Activated CD4-positive, alpha-beta T cell treated with anti-CD3 and anti-CD28 coated beads for 36 hours (primary cell): Measurements from ENCODE around the gene SLC66A1. TPM values are rescaled to one million over a fixed set of nuclear protein-coding genes. Genes with fewer than 3 reads are reported as not detected.

ENCODE experiments used
- ATAC-seq: fragments of 200-7000 bp; cut with Tn5 transposase; one replicate; pipeline ENCODE4 v1.10.0; 2021; ENCODE audit warnings: mild to moderate bottlenecking, moderate library complexity
- CTCF ChIA-PET: fragments of 350-600 bp; sonication (Branson Sonifier 250); formaldehyde crosslinking; loops from one replicate; lab custom pipeline; 2021; ENCODE audit warnings: antibody characterized with exemption; lab: Charles Lee
- POLR2A ChIA-PET: fragments of 350-600 bp; sonication (Branson Sonifier 250); formaldehyde crosslinking; loops from one replicate; lab custom pipeline; 2021; ENCODE audit warnings: antibody characterized with exemption, inconsistent platforms; lab: Charles Lee
- DNase-seq: peaks from one replicate; pipeline ENCODE4 v3.0.0-alpha.2; 2020
- H3K27ac Mint-ChIP-seq: one replicate; pipeline ENCODE4 v1.8.0; 2021; ENCODE audit warnings: mixed read lengths
- H3K27me3 Mint-ChIP-seq: one replicate; pipeline ENCODE4 v1.8.0; 2021; ENCODE audit warnings: mixed read lengths
- H3K36me3 Mint-ChIP-seq: one replicate; pipeline ENCODE4 v1.8.0; 2021; ENCODE audit warnings: low read depth, mixed read lengths
- H3K4me1 Mint-ChIP-seq: one replicate; pipeline ENCODE4 v1.8.0; 2021; ENCODE audit warnings: mixed read lengths
- H3K4me3 Mint-ChIP-seq: one replicate; pipeline ENCODE4 v1.8.0; 2021; ENCODE audit warnings: mild to moderate bottlenecking, moderate library complexity, mixed read lengths
- H3K9me3 Mint-ChIP-seq: one replicate; pipeline ENCODE4 v1.8.0; 2021; ENCODE audit warnings: low read depth, mixed read lengths
- intact Hi-C, 2 experiments: fragments of 100-400 bp; cut with DNase I in 1 of 2; cut with micrococcal nuclease in 1 of 2; formaldehyde crosslinking; loops; one replicate each; pipeline versions ENCODE4 v1.14.2 to v1.15.1; 2022 to 2024; cut with DNase I, micrococcal nuclease
- total RNA-seq, 2 experiments: library from RNA; stranded (reverse); gene quantifications; one replicate each; pipeline ENCODE4 v1.2.3, GENCODE V29; 2021

Gene SLC66A1
- total RNA-seq, 2 experiments from 2014 or later = 5.9 to 6.5 TPM

DNA sequence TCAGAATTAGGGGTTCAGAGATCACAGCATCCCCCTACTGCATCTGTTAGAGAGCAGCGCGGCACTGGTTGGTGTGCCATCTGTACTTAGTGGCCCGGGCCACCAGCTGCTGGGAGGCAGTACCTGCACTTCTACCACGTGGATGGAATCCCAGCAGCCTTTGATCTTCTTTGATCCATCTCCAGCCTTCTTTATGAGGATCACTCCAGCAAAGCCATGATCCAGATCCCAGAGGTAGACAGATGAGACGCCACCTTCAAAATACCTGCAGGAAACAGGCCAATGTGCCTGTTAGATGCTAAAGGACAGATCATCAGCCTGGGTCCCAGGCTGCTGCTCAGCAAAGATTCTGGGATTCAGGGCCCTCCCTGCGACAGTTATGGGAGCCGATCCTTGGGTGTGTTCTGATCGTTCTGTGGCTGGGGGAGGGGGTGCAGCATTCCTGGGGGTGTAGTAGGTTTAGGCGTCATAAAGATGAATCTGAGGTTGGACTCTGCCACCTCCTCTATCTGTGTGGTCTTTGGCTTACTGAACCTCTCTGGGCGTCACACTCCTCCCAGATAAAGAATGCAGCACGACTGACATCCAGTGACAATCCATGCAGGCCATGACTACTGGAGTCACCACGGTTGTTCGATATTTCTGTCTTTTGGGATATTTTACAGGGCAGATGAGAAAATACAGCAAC lies 45.3 kb downstream of the SLC66A1 start:
- ATAC-seq = no peak
- H3K9me3 Mint-ChIP-seq = no peaks in the 10 kb centered on the region
- DNase-seq = no peak
- peaks cover 25% of the 10 kb centered on the region for H3K36me3 Mint-ChIP-seq
- H3K4me1 Mint-ChIP-seq = peaks cover 27% of the 10 kb centered on the region
- intact Hi-C loops = no loop called here
- H3K4me3 Mint-ChIP-seq = no peak overlapping the region
- peak overlapping the region; percentile 42 for H3K27ac Mint-ChIP-seq
- POLR2A ChIA-PET = no interaction called here
- CTCF ChIA-PET = interaction anchor here (0.6 kb wide), 1 partner anchor 17 kb away, joined by 3 read pairs; no protein-coding TSS in a partner anchor
- no peaks in the 10 kb centered on the region for H3K27me3 Mint-ChIP-seq

DNA sequence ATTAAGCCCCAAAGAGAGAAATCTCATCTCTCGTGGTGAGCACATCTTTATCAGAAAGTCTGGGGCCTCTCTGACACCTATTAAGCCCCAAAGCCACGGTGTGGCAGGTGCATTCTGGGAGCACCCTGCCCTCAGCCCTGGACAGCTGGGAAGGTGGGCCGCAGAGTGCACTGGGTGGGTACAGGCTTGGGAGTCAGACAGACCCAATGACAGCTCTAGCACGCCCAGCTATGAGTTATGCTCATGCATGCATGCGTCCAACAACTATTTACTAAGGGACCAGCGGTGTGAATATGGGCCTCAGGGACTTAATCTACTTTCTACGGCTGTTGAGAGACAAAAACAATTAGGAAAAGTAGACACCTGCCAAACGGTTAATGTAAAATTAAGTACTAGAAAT lies 46.6 kb downstream of the SLC66A1 start:
- Mint-ChIP-seq H3K36me3 (peaks cover 25% of the 10 kb centered on the region), H3K27me3 (no peaks in the 10 kb centered on the region), H3K4me3 (no peak overlapping the region), H3K27ac (no peak overlapping the region), H3K9me3 (no peaks in the 10 kb centered on the region), H3K4me1 (peaks cover 30% of the 10 kb centered on the region)
- ChIA-PET POLR2A (no interaction called here), CTCF (interaction anchor here (0.7 kb wide), 1 partner anchor 136 kb away, joined by 3 read pairs; no protein-coding TSS in a partner anchor)
- intact Hi-C loops = no loop called here
- DNase-seq (no peak), ATAC-seq (no peak)

DNA sequence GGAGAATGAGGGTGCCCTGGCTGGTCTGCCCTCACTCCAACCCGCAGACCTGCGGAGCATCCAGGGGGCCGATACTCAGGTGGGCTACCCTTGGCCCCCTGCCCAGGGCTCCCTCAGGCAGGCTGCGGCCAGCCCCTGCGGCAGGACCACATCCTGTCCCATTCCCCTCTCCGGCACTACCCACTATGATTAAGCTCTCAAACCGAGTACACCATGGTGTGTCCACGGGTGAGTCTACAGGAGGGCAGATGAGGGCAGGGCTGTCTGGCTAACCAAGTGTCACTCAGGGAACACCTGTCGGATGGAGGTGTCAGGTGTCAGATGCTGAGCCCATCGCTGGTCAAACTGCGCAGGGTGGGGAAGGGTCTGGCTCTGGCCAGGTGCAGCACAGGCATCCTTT lies 47.2 kb downstream of the SLC66A1 start:
- Mint-ChIP-seq H3K27ac (no peak overlapping the region), H3K27me3 (no peaks in the 10 kb centered on the region), H3K4me3 (no peak overlapping the region), H3K4me1 (peaks cover 30% of the 10 kb centered on the region), H3K36me3 (peaks cover 22% of the 10 kb centered on the region), H3K9me3 (no peaks in the 10 kb centered on the region)
- ChIA-PET POLR2A (no interaction called here), CTCF (no interaction called here)
- intact Hi-C loops = no loop called here
- no peak for ATAC-seq
- DNase-seq = no peak

DNA sequence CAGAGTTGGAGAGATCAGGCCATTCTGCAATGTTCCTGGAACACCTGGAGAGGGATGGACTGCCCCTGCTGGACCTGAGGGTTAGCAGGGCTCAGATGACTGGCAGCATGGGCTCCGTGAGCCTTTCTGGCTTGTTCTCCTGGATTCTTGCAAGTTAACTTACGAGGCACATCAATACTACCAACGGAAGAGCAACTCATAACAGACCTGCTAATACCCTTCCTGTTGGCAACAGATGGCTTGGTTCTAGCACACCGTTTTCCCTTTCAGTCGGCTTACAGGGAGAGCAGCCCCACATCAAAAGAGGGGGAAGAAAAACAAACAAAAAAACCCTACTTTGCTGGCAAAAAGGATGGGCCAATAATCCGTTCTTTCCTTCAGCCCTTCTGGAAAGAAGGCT lies 47.9 kb downstream of the SLC66A1 start:
- Mint-ChIP-seq H3K4me3 (no peak overlapping the region), H3K36me3 (peaks cover 19% of the 10 kb centered on the region), H3K27ac (peak overlapping the region; percentile 55), H3K4me1 (peaks cover 32% of the 10 kb centered on the region), H3K27me3 (no peaks in the 10 kb centered on the region), H3K9me3 (no peaks in the 10 kb centered on the region)
- POLR2A ChIA-PET = no interaction called here
- intact Hi-C loops = no loop called here
- DNase-seq = no peak
- CTCF ChIA-PET = no interaction called here
- peak; percentile 79 for ATAC-seq

DNA sequence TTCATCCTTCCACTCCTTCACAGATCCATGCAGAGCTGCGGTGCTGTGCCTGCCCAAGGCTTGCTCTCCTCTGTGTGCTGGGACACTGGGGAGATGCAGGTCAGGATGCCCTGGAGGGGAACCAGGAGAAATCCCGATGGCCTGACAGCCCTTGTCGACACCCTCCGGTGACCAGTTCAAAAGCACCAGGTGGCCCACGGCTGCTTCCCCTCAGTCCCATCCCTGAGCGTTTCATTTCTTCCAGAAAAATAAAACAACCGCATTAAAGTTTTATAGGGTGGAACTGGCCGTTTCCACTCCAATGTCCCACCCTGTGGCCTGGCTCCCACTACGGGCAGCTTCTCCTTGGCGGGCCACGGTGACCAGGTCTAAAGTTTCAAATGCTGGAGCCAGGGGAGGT lies 48.3 kb downstream of the SLC66A1 start:
- Mint-ChIP-seq H3K4me1 (peaks cover 32% of the 10 kb centered on the region), H3K9me3 (no peaks in the 10 kb centered on the region), H3K36me3 (peaks cover 21% of the 10 kb centered on the region), H3K27ac (peak overlapping the region; percentile 55), H3K27me3 (no peaks in the 10 kb centered on the region), H3K4me3 (no peak overlapping the region)
- ChIA-PET CTCF (interaction anchor here (0.7 kb wide), 1 partner anchor 30 kb away, joined by 3 read pairs; no protein-coding TSS in a partner anchor), POLR2A (no interaction called here)
- intact Hi-C loops = no loop called here
- ATAC-seq (peak; percentile 14), DNase-seq (no peak)

DNA sequence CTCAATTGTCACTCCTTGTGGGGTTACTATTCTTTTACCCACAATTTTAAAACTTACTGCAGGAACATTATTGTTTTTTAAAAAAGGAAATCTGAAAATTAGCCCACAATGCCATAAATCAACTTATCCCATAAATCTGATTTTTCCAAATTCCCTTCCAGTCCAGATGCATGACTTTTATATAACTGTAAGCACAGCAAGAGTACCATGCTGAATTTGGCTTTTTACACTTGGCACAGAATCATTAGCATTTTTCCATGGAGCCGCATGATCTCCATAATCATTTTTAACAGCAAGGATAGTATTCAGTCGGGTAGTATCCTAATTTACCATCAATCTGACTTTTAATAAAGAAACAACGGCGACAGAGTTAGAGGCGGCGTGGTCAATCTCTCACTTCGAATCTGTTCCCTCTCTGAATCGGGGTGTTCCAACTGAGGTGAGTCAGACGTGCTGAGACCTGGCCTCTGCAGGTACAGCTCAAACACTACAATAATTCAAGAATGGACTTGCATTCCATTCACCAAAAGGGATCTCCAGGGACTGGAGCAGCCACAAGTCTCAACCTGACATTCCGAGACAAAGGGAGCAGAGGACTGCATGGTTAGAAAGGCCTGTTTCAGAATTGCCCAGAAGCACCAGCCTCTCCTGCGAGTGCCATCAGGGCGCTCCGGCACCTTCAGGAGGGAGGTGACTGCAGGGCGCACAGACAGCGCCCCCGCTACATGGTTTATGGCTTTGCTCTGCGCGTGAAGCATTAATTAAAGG lies 48.9 kb downstream of the SLC66A1 start:
- Mint-ChIP-seq H3K27me3 (no peaks in the 10 kb centered on the region), H3K27ac (peak overlapping the region; percentile 2), H3K4me3 (no peak overlapping the region), H3K36me3 (peaks cover 15% of the 10 kb centered on the region), H3K9me3 (no peaks in the 10 kb centered on the region), H3K4me1 (peaks cover 32% of the 10 kb centered on the region)
- ATAC-seq (no peak), DNase-seq (no peak)
- intact Hi-C loops = no loop called here
- POLR2A ChIA-PET = no interaction called here
- CTCF ChIA-PET = interaction anchor here (0.7 kb wide), 1 partner anchor 30 kb away, joined by 3 read pairs; no protein-coding TSS in a partner anchor

DNA sequence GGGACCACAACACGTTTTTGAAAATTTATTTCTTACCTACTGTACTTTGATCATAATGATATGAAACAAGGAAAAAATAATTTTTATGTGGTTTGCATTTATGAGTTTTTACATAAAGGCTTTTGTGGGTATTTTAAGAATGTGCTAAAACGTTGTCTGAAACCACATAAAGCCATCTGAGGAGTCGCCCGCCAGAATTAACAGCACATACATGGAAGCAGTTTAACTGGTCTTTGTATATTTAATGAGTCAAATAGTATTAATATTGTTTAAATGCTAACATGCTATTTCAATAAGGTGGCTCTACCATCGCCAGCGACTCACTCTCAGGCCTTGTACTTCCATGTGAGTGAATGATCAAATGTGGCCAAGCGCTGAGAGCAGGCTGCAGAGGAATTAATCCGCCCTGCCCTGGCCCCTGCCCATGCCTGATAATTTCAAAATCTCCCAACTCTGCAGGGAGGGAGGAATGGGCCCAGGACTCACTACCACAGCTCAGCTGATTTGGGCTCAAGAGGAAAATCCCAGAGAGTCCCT lies 49.6 kb downstream of the SLC66A1 start:
- peaks cover 34% of the 10 kb centered on the region for H3K4me1 Mint-ChIP-seq
- H3K4me3 Mint-ChIP-seq = no peak overlapping the region
- no peak overlapping the region for H3K27ac Mint-ChIP-seq
- no peak for ATAC-seq
- peaks cover 12% of the 10 kb centered on the region for H3K36me3 Mint-ChIP-seq
- CTCF ChIA-PET = no interaction called here
- intact Hi-C loops = no loop called here
- POLR2A ChIA-PET = no interaction called here
- no peaks in the 10 kb centered on the region for H3K9me3 Mint-ChIP-seq
- no peak for DNase-seq
- H3K27me3 Mint-ChIP-seq = no peaks in the 10 kb centered on the region

DNA sequence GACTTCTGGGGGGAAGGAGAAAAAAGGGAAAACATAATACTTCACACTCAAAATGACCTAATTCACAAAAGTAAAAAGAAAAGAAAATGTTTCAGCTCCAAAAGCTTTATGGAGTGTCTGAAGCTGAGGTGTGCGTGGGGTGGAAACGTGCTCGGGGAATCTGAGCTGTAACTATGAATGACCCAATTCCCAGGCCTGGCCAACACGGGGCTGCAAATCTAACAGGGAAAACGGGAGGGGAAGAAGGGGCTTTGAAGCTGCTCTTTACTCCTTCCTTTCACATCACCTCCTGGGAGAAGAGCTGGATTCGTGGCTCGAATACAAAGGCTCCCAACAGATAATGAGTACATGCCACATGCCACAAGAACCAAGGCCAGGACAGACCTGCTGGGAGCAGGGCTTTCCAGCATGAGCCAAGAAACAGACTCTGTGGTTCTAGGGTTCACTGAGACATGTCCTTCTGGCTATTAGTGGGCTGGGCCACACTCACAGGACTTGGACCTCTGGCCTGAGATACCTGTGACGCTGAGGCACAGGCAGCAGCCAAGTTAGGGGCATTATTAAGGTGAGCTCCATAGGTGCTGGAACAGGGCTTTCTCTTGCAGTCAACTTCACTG lies 51.5 kb downstream of the SLC66A1 start:
- Mint-ChIP-seq H3K27ac (peak overlapping the region; percentile 19), H3K9me3 (no peaks in the 10 kb centered on the region), H3K36me3 (peaks cover 6% of the 10 kb centered on the region), H3K4me1 (peaks cover 34% of the 10 kb centered on the region), H3K4me3 (no peak overlapping the region), H3K27me3 (no peaks in the 10 kb centered on the region)
- ATAC-seq = no peak
- intact Hi-C loops = no loop called here
- ChIA-PET POLR2A (no interaction called here), CTCF (interaction anchor here (0.6 to 1.5 kb wide), 11 partner anchors 7 to 1063 kb away, joined by 3 to 6 read pairs (median 3); no protein-coding TSS in a partner anchor)
- no peak for DNase-seq

DNA sequence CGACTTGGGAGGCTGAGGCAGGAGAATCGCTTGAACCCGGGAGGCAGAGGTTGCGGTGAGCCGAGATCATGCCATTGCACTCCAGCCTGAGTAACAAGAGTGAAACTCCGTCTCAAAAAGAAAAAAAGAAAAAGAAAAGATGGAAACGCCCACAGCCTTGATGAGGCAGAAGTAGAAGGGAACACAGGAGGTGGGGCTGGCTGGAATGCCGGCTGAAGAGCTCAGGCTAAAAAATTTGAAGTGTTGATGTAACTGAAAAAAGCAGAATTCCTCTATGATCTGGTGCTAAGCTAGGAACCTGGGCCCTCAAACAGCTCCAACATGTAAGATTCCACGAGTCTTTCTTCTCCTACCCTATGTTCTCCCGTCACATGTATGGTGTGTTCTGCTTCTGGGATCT lies 53.6 kb downstream of the SLC66A1 start:
- intact Hi-C loops = no loop called here
- DNase-seq (no peak), ATAC-seq (no peak)
- ChIA-PET CTCF (interaction anchor here (1.3 kb wide), 1 partner anchor 12 kb away, joined by 5 read pairs; no protein-coding TSS in a partner anchor), POLR2A (interaction anchor here (0.6 kb wide), 1 partner anchor 180 kb away, joined by 3 read pairs; no protein-coding TSS in a partner anchor)
- Mint-ChIP-seq H3K27ac (no peak overlapping the region), H3K4me1 (peaks cover 26% of the 10 kb centered on the region), H3K4me3 (no peak overlapping the region), H3K36me3 (peaks cover 6% of the 10 kb centered on the region), H3K27me3 (no peaks in the 10 kb centered on the region), H3K9me3 (no peaks in the 10 kb centered on the region)

DNA sequence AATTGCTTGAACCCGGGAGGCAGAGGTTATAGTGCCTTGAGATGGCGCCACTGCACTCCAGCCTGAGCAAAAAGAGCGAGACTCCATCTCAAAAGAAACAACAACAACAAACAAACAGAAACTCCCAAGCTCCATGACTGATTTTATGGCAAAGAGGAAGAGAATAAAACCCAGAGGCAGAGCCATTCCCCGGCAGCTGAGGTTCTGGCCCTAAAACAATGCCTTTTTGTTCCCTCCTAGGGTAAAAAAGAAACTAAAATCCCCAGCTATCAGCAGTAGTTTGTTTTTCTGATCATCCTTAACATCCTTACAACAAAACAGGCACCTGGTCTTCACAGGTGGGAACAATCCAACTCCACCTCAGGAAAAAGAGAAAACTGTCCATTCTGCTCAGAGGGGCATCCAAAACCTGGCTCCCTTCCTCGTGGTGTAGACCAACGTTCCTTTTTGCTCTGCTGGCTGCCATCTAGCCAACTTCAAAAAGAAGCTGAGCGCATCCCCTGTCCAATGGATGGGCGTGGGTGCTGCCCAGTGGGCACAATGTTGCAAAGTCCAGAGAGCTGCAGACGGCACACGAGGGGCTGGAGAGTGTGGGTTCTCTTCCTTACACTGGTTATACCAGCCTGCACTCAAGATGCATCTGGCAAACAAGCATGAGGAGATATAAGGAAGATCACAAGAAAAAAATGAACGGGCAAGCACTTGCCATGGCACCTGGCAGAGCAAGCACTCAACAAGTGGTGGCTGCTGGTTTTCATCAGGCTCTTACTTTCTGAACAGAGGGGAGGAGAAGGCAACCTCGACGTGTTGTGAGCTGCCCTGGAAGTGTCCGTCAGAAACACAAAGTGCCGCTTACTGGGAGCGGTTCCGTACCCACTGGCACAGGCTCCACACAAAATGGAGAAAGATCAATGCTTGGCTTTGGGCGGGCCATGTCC lies 54.7 kb downstream of the SLC66A1 start:
- intact Hi-C loops = no loop called here
- DNase-seq = no peak
- no peak for ATAC-seq
- Mint-ChIP-seq H3K27me3 (no peaks in the 10 kb centered on the region), H3K4me1 (peaks cover 16% of the 10 kb centered on the region), H3K4me3 (no peak overlapping the region), H3K27ac (peak overlapping the region; percentile 19), H3K36me3 (peaks cover 6% of the 10 kb centered on the region), H3K9me3 (no peaks in the 10 kb centered on the region)
- CTCF ChIA-PET = interaction anchor here (0.6 to 1.3 kb wide), 5 partner anchors 13 to 1181 kb away, joined by 3 to 5 read pairs (median 3); no protein-coding TSS in a partner anchor
- POLR2A ChIA-PET = no interaction called here
